A549 treated with RU486 at 1 μM for 4 hours (cell line): Measurements from ENCODE around the gene HCAR3. TPM values are rescaled to one million over a fixed set of nuclear protein-coding genes. Genes with fewer than 3 reads are reported as not detected.

ENCODE experiments used
- total RNA-seq: library from RNA; stranded (reverse); fragments of 200-300 nt; extraction: Qiagen RNA extraction; gene quantifications from 5 replicates; pipeline ENCODE4 v1.2.3, GENCODE V29; 2022; ENCODE audit warnings: low read depth

HCAR3 gene
- 0.09 to 0.19 TPM (median 0.10 TPM) in 4 of 5 replicates, not detected in the other for total RNA-seq

GRCh38 chr12:122716658-122717057 is at the start of gene HCAR3:
HCAR3 (minus strand) TSS chr12:122716811; CDS start chr12:122716737, 74 bp downstream.

GRCh38 chr12:122752464-122753318 is 36.1 kb upstream of the HCAR3 start, which contains the start of gene DENR:
DENR (plus strand) TSS chr12:122752824; CDS start chr12:122753702, 878 bp downstream.

DNA sequence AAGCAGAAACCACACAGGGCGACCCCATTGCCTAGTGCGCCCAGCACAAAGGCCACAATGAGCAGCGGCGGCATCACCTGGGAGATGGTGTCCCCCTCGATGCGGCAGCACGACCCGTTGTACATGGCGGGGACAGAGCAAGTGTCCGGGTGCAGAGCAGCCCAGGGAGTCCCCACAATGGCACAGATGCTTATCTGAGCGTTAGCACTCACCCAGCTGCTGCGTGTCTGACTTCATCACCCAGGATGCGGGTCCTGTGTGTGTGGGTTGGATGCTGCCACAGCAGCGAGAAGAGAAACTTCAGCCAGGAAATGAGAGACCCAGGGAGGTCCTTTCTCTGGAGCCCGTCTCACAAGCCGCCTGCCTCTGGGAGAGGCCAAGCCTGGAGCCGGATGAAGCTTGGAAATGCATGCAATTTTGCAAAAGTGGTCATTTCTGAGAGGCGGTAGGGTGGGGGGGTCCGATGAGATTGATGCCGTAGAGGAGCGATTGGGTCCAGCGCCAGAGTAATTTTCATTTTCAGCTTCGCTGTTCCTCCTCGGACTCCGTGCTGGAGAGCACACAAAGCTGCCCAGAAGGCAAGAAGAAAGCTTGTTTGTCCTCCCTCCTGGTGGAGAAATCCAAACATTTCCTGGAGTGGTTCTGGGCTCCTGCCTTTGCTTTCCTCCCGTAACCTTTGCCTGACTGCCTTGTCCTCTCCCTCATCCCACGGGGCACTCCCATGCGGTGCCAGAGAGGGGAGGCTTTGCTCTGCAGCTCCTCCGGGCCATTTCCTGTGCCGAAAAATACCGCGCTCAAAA is 13.8 kb upstream of the HCAR3 start, which contains the start of gene HCAR1:
Gene HCAR1 (minus strand): TSS at position 630 of the 800 bp plus-strand sequence. CDS start 505 bp downstream, at position 125.

GRCh38 chr12:122702890-122703611 is 13.6 kb downstream of the HCAR3 start, which contains the start of gene HCAR2:
HCAR2 (minus strand) TSS chr12:122703357; CDS start chr12:122703283, 74 bp downstream.

Other genes starting within 250 kb of the HCAR3 start
- 18.9 to 27.6 TPM (median 24.9 TPM) in 5 replicates for gene ZCCHC8, start 215.9 kb downstream of the HCAR3 start, total RNA-seq
- gene RSRC2, start 189.9 kb downstream of the HCAR3 start, total RNA-seq: 54.9 to 71.9 TPM (median 56.0 TPM) in 5 replicates
- 13.8 to 25.5 TPM (median 19.9 TPM) in 5 replicates for gene KNTC1, start 189.6 kb downstream of the HCAR3 start, total RNA-seq
- gene HCAR2, start 13.5 kb downstream of the HCAR3 start, total RNA-seq: 0.11 to 0.32 TPM (median 0.20 TPM) in 5 replicates
- 0.03 to 0.09 TPM (median 0.07 TPM) in 5 replicates for gene HCAR1, start 14.0 kb upstream of the HCAR3 start, total RNA-seq
- gene DENR, start 36.0 kb upstream of the HCAR3 start, total RNA-seq: 54.7 to 67.4 TPM (median 59.6 TPM) in 5 replicates
- 0.07 to 0.10 TPM (median 0.09 TPM) in 3 of 5 replicates, not detected in the others for gene CCDC62, start 57.8 kb upstream of the HCAR3 start, total RNA-seq
- 10.0 to 15.9 TPM (median 12.9 TPM) in 5 replicates for gene HIP1R, start 118.6 kb upstream of the HCAR3 start, total RNA-seq
- 31.2 to 35.5 TPM (median 31.9 TPM) in 5 replicates for gene VPS37B, start 179.3 kb upstream of the HCAR3 start, total RNA-seq
- 7.2 to 9.3 TPM (median 8.8 TPM) in 5 replicates for gene ABCB9, start 249.7 kb upstream of the HCAR3 start, total RNA-seq